Measurements from ENCODE around the gene ECHS1.
"Not testable (repeated sequence)": the region's sequence is repeated elsewhere in the genome, so short reads cannot be mapped to it uniquely, and the experiment has no call there.

The ECHS1 gene

DNA sequence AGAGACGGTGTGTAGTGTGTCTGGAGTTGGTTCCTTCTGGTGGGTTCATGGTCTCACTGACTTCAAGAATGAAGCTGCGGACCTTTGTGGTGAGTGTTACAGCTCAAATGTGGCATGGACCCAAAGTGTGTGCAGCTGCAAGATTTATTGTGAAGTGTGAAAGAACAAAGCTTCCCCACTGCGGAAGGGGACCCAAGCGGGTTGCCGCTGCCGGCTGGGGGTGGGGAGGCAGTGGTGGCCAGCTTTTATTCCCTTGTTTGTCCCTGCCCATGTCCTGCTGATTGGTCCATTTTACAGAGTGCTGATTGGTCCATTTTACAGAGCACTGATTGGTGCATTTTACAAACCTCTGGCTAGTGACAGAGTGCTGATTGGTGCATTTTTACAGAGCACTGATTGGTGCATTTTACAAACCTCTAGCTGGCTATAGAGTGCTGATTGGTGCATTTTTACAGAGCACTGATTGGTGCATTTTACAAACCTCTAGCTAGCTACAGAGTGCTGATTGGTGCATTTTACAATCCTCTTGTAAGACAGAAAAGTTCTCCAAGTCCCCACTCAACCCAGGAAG is 52.2 kb downstream of the ECHS1 start:
- not testable (repeated sequence) for DNase-seq

DNA sequence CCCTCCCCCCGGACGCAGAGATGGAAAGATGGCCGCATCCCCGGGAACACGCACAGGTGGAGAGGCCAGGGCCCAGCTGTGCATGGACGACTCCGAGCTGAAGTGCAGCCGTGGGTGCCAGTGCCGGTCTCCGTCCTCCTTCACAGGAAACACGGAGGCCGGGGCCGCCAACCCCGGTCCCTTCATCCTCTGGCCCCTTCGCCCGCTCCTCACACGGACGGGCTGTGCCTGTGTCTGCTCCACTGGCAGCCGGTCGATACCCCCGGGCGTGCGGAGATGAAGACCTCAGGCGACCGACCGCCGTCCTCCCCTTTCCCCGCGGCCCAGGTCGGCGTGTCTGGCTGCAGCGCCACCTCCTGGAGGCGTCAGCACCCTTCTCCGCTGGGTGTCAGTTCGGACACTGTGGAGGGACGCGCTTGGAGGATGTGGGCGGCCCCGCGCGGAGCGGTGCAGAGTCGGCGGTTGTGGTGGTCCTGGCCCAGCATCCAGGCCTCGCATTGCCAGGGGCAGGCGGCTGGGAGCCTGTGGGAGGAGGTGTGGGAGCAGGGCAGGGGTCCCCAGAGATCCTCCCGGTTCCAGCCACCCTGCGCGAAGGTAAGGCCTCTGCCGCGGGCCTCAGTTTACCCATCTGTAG is 54.5 kb downstream of the ECHS1 start:
- DNase-seq, result peak; percentile 49

GRCh38 chr10:133316732-133317131 is 56.4 kb downstream of the ECHS1 start:
- DNase-seq, result no peak

DNA sequence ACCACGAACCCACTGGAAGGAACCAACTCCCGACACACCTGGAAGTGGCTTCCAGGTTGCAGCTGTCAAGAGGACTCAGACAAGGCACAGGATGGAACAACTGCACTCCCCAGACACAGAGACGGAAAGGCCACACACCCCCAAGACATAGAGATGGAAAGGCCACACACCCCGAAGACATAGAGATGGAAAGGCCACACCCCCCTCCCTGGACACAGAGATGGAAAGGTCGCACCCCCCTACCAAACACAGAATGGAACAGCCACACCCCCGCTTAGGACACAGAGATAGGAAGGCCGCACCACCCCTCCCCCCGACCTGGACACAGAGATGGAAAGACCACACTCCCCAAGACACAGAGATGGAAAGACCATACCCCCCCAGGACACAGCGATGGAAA is 56.9 kb downstream of the ECHS1 start:
- no peak for DNase-seq

DNA sequence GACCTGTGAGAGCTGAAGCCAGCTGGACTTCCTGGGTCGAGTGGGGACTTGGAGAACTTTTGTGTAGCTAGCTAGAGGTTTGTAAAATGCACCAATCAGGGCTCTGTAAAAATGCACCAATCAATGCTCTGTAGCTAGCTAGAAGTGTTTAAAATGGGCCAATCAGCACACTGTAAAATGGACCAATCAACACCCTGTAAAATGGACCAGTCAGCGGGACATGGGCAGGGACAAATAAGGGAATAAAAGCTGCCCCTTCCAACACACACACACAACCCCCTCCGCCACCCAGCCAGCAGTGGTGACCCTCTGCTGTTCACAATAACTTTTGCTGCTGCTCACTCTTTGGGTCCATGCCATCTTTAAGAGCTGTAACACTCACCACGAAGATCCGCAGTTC is 57.3 kb downstream of the ECHS1 start:
- DNase-seq, result no peak

DNA sequence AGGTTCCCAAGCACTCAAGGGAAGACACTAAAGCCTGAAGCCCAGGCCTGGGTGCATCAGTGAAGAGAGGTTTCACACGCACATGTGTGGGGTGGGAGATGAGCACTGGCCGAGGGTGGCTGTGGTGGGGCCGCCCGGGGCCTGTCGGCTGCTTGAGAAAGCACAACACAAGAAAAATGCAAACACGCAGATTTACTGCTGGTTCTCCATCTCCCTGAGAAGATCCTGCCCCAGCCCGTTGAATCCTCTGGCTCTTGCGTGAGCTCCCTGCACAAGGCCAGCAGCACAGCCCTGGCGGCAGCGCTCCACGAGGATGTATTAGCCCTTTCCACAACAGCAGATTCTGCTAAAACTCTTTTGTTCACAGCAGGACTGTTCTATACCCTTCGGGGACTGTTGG is 58.2 kb downstream of the ECHS1 start:
- DNase-seq, result no peak

DNA sequence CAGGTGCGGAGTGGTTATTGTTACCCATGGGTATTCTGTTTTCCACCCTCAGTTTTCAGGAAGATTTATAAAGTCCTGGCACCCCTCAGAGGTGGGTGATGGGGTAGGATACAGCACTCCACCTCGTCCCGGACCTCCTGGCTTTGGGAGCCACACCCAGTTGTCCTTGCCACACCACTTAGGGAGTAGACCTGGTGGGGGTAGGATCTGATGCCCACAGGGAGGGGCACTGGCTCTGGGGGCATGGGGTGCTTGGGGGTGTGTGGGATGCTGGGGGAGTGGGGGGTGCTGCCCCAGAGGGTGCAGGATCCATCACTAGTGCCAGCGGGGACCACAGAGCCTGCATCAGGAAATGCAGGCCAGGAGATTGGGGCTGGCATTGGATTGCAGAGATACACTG is 60.0 kb downstream of the ECHS1 start:
- DNase-seq, result no peak

DNA sequence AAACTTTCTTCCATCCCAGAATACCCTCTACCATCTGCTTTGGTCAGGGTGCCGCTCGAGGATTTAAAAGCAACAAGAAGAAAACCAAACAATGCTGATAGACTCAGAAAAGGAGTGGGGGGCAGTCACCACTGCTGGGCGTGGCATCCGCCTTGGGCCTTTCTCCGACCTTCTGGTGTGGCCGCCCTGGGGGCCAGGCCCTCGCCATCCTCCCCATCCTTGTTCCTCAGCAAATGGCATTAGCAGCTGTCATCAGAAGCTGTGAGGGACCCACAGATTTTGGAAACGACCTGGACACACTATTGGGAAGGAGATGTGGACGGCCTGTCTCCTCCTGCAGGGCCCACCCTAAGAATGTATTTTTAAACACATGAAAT is 60.4 kb downstream of the ECHS1 start:
- no peak for DNase-seq

Data from femur (tissue), 1 donor.